Stimulated activated naive CD8-positive, alpha-beta T cell treated with anti-CD3 and anti-CD28 coated beads, Interleukin-15, Interleukin-2, amounts not matched to agents 100 ng/mL and 50 ng/mL, for 24 hours (primary cell): ENCODE measurements around the gene SLC66A2.
"Not testable (repeated sequence)": the region's sequence is repeated elsewhere in the genome, so short reads cannot be mapped to it uniquely, and the experiment has no call there.

Experiments used
- H3K27ac Mint-ChIP-seq: one replicate; pipeline ENCODE4 v1.8.0; 2021; ENCODE audit warnings: mild to moderate bottlenecking, mixed read lengths
- H3K27me3 Mint-ChIP-seq: one replicate; pipeline ENCODE4 v1.8.0; 2021; ENCODE audit warnings: mixed read lengths
- H3K36me3 Mint-ChIP-seq: one replicate; pipeline ENCODE4 v1.8.0; 2021; ENCODE audit warnings: low read depth, mixed read lengths
- H3K4me1 Mint-ChIP-seq: one replicate; pipeline ENCODE4 v1.8.0; 2021; ENCODE audit warnings: low read depth, mixed read lengths
- H3K4me3 Mint-ChIP-seq: one replicate; pipeline ENCODE4 v1.8.0; 2021; ENCODE audit warnings: mild to moderate bottlenecking, mixed read lengths
- H3K9me3 Mint-ChIP-seq: one replicate; pipeline ENCODE4 v1.8.0; 2021; ENCODE audit warnings: mixed read lengths

SLC66A2 gene

GRCh38 chr18:79884294-79884962, 67.0 kb downstream of the SLC66A2 start:
- Mint-ChIP-seq H3K36me3 (peaks cover 2% of the 10 kb centered on the region), H3K27ac (no peak overlapping the region), H3K27me3 (no peaks in the 10 kb centered on the region), H3K4me1 (no peaks in the 10 kb centered on the region), H3K4me3 (no peak overlapping the region), H3K9me3 (peaks cover 7% of the 10 kb centered on the region)

GRCh38 chr18:79883461-79884293, 67.8 kb downstream of the SLC66A2 start:
- no peak overlapping the region for H3K4me3 Mint-ChIP-seq
- H3K27me3 Mint-ChIP-seq, result no peaks in the 10 kb centered on the region
- H3K36me3 Mint-ChIP-seq, result no peaks in the 10 kb centered on the region
- H3K4me1 Mint-ChIP-seq, result no peaks in the 10 kb centered on the region
- H3K27ac Mint-ChIP-seq, result no peak overlapping the region
- H3K9me3 Mint-ChIP-seq, result no peaks in the 10 kb centered on the region

- H3K4me1 Mint-ChIP-seq, result no peaks in the 10 kb centered on the region
- H3K9me3 Mint-ChIP-seq, result no peaks in the 10 kb centered on the region
- no peaks in the 10 kb centered on the region for H3K36me3 Mint-ChIP-seq
- no peaks in the 10 kb centered on the region for H3K27me3 Mint-ChIP-seq
- no peak overlapping the region for H3K4me3 Mint-ChIP-seq
- H3K27ac Mint-ChIP-seq, result no peak overlapping the region
These were observed 68.8 kb downstream of the SLC66A2 start for GRCh38 chr18:79882522-79883241.

- Mint-ChIP-seq H3K27me3 (no peaks in the 10 kb centered on the region), H3K36me3 (no peaks in the 10 kb centered on the region), H3K4me1 (no peaks in the 10 kb centered on the region), H3K4me3 (no peak overlapping the region), H3K9me3 (no peaks in the 10 kb centered on the region), H3K27ac (no peak overlapping the region)
These were observed 69.8 kb downstream of the SLC66A2 start for GRCh38 chr18:79881695-79882094.

DNA sequence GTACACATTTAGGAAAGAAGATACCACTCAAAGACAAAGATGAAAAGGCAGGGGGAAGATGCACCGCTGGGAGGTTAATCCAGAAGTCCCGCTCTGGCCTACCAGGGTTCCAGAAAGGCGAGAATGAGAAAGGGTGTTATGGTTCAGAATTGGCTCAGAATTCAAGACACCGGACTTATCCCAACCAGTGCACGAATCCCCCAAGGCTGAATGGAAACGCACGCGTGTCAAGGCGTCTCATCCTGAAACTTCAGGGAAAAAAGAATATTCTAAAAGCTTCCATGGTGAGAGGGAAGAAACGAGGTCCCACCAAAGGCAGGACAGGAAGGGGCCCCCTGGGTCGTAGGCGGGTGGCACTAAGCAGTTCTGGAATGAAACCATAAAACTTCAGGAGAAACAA, 71.9 kb downstream of the SLC66A2 start:
- no peak overlapping the region for H3K27ac Mint-ChIP-seq
- H3K4me1 Mint-ChIP-seq, result no peaks in the 10 kb centered on the region
- H3K9me3 Mint-ChIP-seq, result no peaks in the 10 kb centered on the region
- H3K4me3 Mint-ChIP-seq, result no peak overlapping the region
- H3K36me3 Mint-ChIP-seq, result no peaks in the 10 kb centered on the region
- H3K27me3 Mint-ChIP-seq, result peaks cover 4% of the 10 kb centered on the region

DNA sequence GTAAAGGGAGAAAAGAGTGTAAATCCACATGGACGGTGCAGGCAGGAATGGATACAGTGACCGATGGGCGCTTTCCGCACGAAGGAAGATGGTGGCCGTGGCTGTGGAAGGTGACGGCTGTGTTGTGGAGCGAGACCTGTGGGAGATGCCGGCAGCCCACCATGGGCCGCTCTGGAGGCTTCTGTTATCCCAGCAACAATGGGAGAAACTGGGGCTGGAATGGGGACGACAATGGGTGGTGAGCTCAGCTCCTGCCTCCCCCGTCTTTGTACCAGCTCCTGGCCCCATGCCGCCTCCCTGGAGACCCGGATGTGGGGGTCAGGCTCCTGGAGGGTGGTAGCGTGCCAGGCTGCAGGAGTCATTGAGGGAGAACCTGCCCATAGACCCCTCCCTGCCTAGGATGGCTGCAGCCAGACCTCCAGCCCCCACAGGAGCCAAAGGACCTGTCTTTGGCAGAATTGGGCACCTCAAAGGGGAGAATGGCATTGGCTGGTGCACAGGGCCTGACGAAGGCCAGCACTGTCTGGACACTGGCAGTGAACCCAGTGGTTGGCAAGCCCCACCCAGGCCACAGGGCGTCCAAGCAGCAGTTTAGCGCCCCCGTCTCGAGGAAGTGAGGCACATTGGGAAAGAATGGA, 72.6 kb downstream of the SLC66A2 start:
- H3K9me3 Mint-ChIP-seq, result no peaks in the 10 kb centered on the region
- H3K27me3 Mint-ChIP-seq, result peaks cover 4% of the 10 kb centered on the region
- H3K4me3 Mint-ChIP-seq, result no peak overlapping the region
- no peaks in the 10 kb centered on the region for H3K36me3 Mint-ChIP-seq
- H3K27ac Mint-ChIP-seq, result no peak overlapping the region
- H3K4me1 Mint-ChIP-seq, result no peaks in the 10 kb centered on the region

DNA sequence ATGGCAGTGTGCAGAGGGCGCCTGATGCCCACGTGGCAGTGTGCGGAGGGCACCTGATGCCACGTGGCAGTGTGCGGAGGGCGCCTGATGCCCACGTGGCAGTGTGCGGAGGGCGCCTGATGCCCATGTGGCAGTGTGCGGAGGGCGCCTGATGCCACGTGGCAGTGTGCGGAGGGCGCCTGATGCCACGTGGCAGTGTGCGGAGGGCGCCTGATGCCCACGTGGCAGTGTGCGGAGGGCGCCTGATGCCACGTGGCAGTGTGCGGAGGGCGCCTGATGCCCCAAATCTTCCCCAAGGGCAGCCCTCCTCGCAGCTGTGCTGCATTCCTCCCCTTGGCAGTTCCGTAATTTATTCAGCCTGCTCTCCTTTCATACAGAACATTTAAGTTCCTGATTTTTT, 73.2 kb downstream of the SLC66A2 start:
- H3K9me3 Mint-ChIP-seq, H3K27ac Mint-ChIP-seq, H3K36me3 Mint-ChIP-seq, H3K4me1 Mint-ChIP-seq, H3K4me3 Mint-ChIP-seq, H3K27me3 Mint-ChIP-seq: not testable (repeated sequence)

GRCh38 chr18:79877163-79878091, 74.0 kb downstream of the SLC66A2 start:
- Mint-ChIP-seq H3K9me3 (no peaks in the 10 kb centered on the region), H3K4me3 (no peak overlapping the region), H3K4me1 (no peaks in the 10 kb centered on the region), H3K27me3 (peaks cover 4% of the 10 kb centered on the region), H3K27ac (no peak overlapping the region), H3K36me3 (no peaks in the 10 kb centered on the region)

DNA sequence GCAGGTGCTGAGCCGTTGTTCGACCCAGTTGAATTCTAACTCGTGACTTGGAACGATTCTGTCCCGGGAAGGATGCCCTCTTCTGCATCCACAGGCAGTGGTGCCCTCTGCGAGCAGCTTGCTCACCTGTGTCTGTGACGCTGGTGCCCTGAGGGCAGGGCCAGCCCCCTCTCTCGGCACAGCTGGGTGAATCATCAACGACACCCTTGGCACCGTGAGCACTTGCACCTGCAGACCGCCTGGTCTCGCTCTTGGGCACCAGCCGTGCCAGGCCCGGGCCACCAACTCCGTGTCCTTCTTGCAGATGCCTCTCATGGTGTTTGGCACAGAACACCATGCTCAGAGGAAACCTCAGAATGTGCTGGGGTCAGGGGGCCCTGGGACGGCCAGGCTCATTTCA, 75.0 kb downstream of the SLC66A2 start:
- Mint-ChIP-seq H3K27ac (no peak overlapping the region), H3K9me3 (no peaks in the 10 kb centered on the region), H3K4me1 (no peaks in the 10 kb centered on the region), H3K36me3 (no peaks in the 10 kb centered on the region), H3K4me3 (no peak overlapping the region), H3K27me3 (peaks cover 4% of the 10 kb centered on the region)

DNA sequence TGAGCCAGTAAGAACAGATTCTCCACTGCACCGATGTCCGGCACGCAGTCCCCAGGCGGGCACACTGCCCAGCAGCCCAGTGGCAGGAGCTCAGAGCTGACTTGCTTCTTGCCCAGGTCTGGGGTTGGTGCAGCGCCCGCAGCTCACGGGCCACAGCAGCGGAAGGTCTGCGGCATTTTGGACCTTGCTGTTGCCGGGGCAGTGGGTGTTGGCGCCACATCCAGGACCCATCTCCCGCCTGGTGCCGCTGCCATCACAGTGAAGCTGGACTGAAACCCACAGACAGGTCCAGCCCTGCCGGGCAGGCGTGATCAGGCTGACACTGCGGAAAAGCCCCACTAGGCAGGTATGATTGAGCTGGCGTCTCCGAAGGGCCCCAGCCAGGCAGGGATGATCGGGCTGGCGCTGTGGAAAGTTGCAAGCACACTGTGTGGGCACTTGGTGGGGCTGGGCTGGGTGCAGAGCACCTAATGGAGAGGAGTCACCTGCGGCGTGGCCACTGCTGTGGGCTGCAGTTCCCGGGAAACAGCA, 75.5 kb downstream of the SLC66A2 start:
- H3K27ac Mint-ChIP-seq, result no peak overlapping the region
- H3K4me1 Mint-ChIP-seq, result no peaks in the 10 kb centered on the region
- no peaks in the 10 kb centered on the region for H3K36me3 Mint-ChIP-seq
- peaks cover 4% of the 10 kb centered on the region for H3K27me3 Mint-ChIP-seq
- no peaks in the 10 kb centered on the region for H3K9me3 Mint-ChIP-seq
- H3K4me3 Mint-ChIP-seq, result no peak overlapping the region

DNA sequence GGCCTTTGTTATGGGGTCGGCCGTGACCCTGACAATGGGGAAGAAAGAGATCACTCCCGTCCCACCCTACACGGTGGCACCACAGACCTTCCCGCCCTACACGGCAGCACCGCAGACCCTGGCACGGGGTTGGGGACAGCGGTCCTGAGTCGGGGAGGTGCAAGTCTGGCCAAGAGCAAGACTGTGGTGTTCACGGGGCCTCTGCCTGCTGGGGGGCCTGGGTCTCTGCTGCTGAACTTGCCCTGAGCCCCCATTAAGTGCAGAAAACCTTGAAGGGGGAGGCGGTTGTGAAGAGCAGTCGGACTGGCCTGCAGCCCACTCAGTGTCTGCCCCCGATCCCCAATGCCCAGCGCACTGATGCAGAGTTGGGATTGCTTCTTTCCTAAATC, 75.9 kb downstream of the SLC66A2 start:
- no peak overlapping the region for H3K27ac Mint-ChIP-seq

DNA sequence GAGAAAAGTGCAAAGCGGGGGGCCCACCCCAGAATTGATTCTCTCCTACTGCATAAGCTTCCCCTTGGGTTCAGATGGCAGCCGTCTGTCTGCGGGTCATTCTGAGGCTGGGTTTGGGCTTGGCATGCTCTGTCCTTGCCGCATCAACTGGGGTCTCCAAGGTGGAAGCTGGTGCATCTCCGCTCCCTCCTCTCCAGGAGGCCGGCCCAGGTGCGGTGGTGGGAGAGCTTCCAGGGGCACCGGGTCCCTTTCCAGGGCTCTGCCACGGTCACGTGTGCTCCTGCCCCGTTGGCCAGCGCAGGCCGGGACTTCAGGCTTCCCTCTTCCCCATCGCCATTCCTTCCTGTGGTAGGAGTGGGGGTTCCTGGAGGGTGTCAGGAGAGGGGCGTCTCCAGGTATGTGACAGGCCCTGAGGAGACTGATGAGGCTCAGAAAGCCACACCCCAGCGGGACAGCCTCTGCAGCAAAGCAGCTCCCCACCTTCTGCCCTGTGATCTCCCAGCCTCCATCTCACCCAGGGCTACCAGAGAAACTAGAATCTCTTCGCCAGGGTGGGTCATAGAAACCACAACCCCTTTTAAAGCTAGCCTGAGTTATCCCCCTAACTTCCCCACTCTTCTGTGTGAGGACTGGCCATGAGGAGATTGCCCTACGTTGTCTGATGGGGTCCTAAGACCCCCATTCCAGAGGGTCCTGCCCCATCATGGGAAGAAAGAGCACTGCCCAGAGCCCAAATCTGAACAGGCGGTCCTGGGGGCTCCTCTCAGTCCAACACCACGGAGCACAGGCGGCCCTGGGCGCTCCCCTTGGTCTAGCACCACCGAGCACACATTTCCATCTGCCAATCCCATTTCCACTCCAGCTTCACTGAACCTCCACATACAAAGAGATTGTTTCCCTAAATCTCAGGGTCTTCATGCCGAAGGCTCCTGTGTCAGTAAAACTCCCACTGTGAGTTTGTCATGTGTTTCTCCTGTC, 76.6 kb downstream of the SLC66A2 start:
- no peaks in the 10 kb centered on the region for H3K9me3 Mint-ChIP-seq
- no peaks in the 10 kb centered on the region for H3K4me1 Mint-ChIP-seq
- no peak overlapping the region for H3K4me3 Mint-ChIP-seq
- H3K27me3 Mint-ChIP-seq, result peaks cover 4% of the 10 kb centered on the region
- no peaks in the 10 kb centered on the region for H3K36me3 Mint-ChIP-seq
- no peak overlapping the region for H3K27ac Mint-ChIP-seq

More for the DNA sequence above, 75.9 kb downstream of the SLC66A2 start:
- no peaks in the 10 kb centered on the region for H3K36me3 Mint-ChIP-seq
- no peak overlapping the region for H3K4me3 Mint-ChIP-seq
- peaks cover 4% of the 10 kb centered on the region for H3K27me3 Mint-ChIP-seq
- no peaks in the 10 kb centered on the region for H3K4me1 Mint-ChIP-seq
- no peaks in the 10 kb centered on the region for H3K9me3 Mint-ChIP-seq

DNA sequence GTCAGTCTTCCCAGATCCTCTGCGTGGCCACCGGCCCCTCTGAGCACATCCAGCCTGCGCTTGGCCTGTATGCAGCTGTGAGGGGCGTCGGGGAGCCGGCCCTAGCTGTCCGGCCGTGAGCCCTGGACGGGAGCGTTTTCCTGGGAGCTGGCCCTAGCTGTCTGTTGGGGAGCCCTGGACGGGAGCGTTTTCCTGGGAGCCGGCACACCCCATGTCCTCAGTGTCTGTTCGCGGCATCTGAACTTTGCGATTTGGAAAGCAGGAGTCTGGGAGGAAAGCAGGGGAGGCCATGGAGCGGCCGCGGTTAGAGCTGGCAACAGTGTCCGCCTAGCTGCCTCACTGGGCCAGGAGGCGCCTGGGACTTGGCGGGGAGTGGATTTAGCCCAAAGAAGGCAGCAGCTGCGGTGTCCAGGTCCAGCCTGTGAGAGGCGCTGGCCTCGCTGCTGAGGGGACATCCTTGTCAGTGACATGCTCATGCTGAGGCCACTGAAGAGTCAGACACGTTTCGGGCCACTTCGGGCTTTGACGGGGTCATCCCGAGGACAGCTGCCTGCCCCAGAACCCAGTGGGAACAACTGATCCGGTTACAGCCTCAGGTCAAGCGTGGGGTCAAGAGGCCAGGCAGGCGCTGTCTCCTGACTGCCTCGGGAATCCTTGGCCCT, 77.9 kb downstream of the SLC66A2 start:
- H3K36me3 Mint-ChIP-seq, result no peaks in the 10 kb centered on the region
- no peaks in the 10 kb centered on the region for H3K9me3 Mint-ChIP-seq
- peaks cover 4% of the 10 kb centered on the region for H3K27me3 Mint-ChIP-seq
- H3K4me1 Mint-ChIP-seq, result no peaks in the 10 kb centered on the region
- no peak overlapping the region for H3K27ac Mint-ChIP-seq
- H3K4me3 Mint-ChIP-seq, result no peak overlapping the region
